Kidney (tissue), 14 donors: ENCODE measurements around the gene ZNF516. TPM values are rescaled to one million over a fixed set of nuclear protein-coding genes. Genes with fewer than 3 reads are reported as not detected.

Experiments
- DNase-seq, 5 donors: peaks; one replicate each; pipeline ENCODE4 v3.0.0-alpha.2; 2013 to 2020
- FAIRE-seq: peaks from 2 replicates; lab custom pipeline; 2012; peaks lifted over from hg19 to GRCh38; lab: Jason Lieb, UNC
- H3K27ac ChIP-seq, 2 donors: one replicate each; pipeline ENCODE4 v1.7.0; 2013; ENCODE audit warnings: low read depth in 2 of 2, low read length in 2 of 2, inconsistent platforms in 1 of 2
- H3K27me3 ChIP-seq: one replicate; pipeline ENCODE4 v1.7.1; 2013; ENCODE audit warnings: low read length, inconsistent platforms; ENCODE audit not compliant: control insufficient read depth, insufficient read depth
- H3K36me3 ChIP-seq, 3 donors: one replicate each; pipeline versions ENCODE4 v1.7.0 to v1.7.1; 2013; ENCODE audit warnings: low read length in 3 of 3, control low read depth in 1 of 3, inconsistent platforms in 1 of 3; ENCODE audit not compliant: insufficient read depth in 3 of 3, control insufficient read depth in 2 of 3
- H3K4me1 ChIP-seq, 3 donors: one replicate each; pipeline versions ENCODE4 v1.7.0 to v1.7.1; 2013; ENCODE audit warnings: low read length in 3 of 3, inconsistent platforms in 1 of 3, low read depth in 1 of 3; ENCODE audit not compliant: control insufficient read depth in 2 of 3, insufficient read depth in 2 of 3
- H3K4me3 ChIP-seq, 3 donors: one replicate each; pipeline versions ENCODE4 v1.7.0 to v1.8.1; 2013; ENCODE audit warnings: low read length in 3 of 3, control low read depth in 1 of 3, inconsistent platforms in 1 of 3
- H3K9ac ChIP-seq, 3 donors: one replicate each; pipeline versions ENCODE4 v1.7.0 to v1.7.1; 2013; ENCODE audit warnings: low read length in 3 of 3, control low read depth in 1 of 3, inconsistent platforms in 1 of 3
- H3K9me3 ChIP-seq, 3 donors: one replicate each; pipeline versions ENCODE4 v1.7.0 to v1.7.1; 2013; ENCODE audit warnings: low read length in 3 of 3, control low read depth in 1 of 3, inconsistent platforms in 1 of 3; ENCODE audit not compliant: control insufficient read depth in 2 of 3, insufficient read depth in 1 of 3
- CTCF ChIP-seq: IDR thresholded peaks from 3 replicates; pipeline ENCODE4 v1.5.1; 2012; ENCODE audit warnings: mild to moderate bottlenecking, moderate library complexity, borderline replicate concordance; ENCODE audit not compliant: insufficient read depth; ENCODE audit errors: extremely low read depth
- intact Hi-C: fragments of 100-400 bp; cut with DNase I; formaldehyde crosslinking; loops from one replicate; pipeline ENCODE4 v1.11.1; 2022
- polyA plus RNA-seq: library from polyadenylated mRNA; stranded (reverse); fragments of 350-450 nt; fragmentation: Illumina TruSeq; extraction: RNeasy Lipid Tissue Mini Kit (QIAGEN cat#74804); gene quantifications from one replicate; pipeline ENCODE4 v1.2.3, GENCODE V29; 2014; ENCODE audit warnings: low read depth, low replicate concordance; ENCODE audit not compliant: insufficient read depth
- total RNA-seq: library from RNA; stranded (reverse); fragmentation: NEBNext Ultra II Directional; extraction: Animal tissue kit (Norgen Biotek cat#: 25700); gene quantifications from one replicate; pipeline ENCODE4 v1.2.1, GENCODE V29; 2021
- donor health status: control.
- donor health status: control.
- donor health status: control.
- donor health status: control.
- donor health status: control.
- donor health status: DM: yes; HTN: yes; CAD: no.
- donor health status: Normal renal cell carcinoma (clear cell type).

Gene ZNF516
- total and polyA plus RNA-seq, 2 donors from 2014 or later, result 6.7 to 28.7 TPM

GRCh38 chr18:76406791-76407190, 88.3 kb downstream of the ZNF516 start:
- Histone ChIP-seq H3K4me1 (peaks cover 0 to 1% (median 0%) of the 10 kb centered on the region in 3 donors), H3K27me3 (no peaks in the 10 kb centered on the region), H3K4me3 (no peak overlapping the region), H3K9ac (no peak overlapping the region), H3K36me3 (peaks cover 3 to 17% (median 6%) of the 10 kb centered on the region in 3 donors), H3K9me3 (peaks cover 0 to 3% (median 0%) of the 10 kb centered on the region in 3 donors), H3K27ac (no peak overlapping the region)
- no peak for TF ChIP-seq CTCF
- intact Hi-C loops, result no loop called here
- no peak for FAIRE-seq
- peak in 1 of 5 donors; percentile 35 for DNase-seq

GRCh38 chr18:76405681-76406356, 89.2 kb downstream of the ZNF516 start:
- H3K27ac ChIP-seq, result no peak overlapping the region
- peak; percentile 38 for TF ChIP-seq CTCF

GRCh38 chr18:76405280-76405679, 89.8 kb downstream of the ZNF516 start:
- TF ChIP-seq CTCF, result no peak
- H3K4me3 ChIP-seq, result no peak overlapping the region
- DNase-seq, result no peak
- H3K27ac ChIP-seq, result no peak overlapping the region
- FAIRE-seq, result no peak
- H3K9ac ChIP-seq, result no peak overlapping the region
- H3K36me3 ChIP-seq, result peaks cover 3 to 17% (median 6%) of the 10 kb centered on the region in 3 donors
- H3K27me3 ChIP-seq, result no peaks in the 10 kb centered on the region
- intact Hi-C loops, result no loop called here
- H3K4me1 ChIP-seq, result no peaks in the 10 kb centered on the region
- H3K9me3 ChIP-seq, result peaks cover 0 to 3% (median 0%) of the 10 kb centered on the region in 3 donors

More at GRCh38 chr18:76405681-76406356, 89.2 kb downstream of the ZNF516 start:
- Histone ChIP-seq H3K36me3 (peaks cover 3 to 17% (median 6%) of the 10 kb centered on the region in 3 donors), H3K9me3 (peaks cover 0 to 3% (median 0%) of the 10 kb centered on the region in 3 donors), H3K4me3 (no peak overlapping the region), H3K4me1 (no peaks in the 10 kb centered on the region), H3K9ac (no peak overlapping the region), H3K27me3 (no peaks in the 10 kb centered on the region)
- intact Hi-C loops, result no loop called here
- DNase-seq (peak in 3 of 5 donors; percentile 65 to 74 (median 66)), FAIRE-seq (no peak)
